Measurements from ENCODE around the gene SH3RF1.

SH3RF1 gene

GRCh38 chr4:169249214-169249973, 21.4 kb downstream of the SH3RF1 start:
- Mint-ChIP-seq H3K27ac (no peak overlapping the region), H3K4me1 (no peaks in the 10 kb centered on the region), H3K27me3 (peaks cover 12% of the 10 kb centered on the region), H3K4me3 (no peak overlapping the region), H3K36me3 (no peaks in the 10 kb centered on the region), H3K9me3 (no peaks in the 10 kb centered on the region)

- Mint-ChIP-seq H3K4me1 (no peaks in the 10 kb centered on the region), H3K4me3 (no peak overlapping the region), H3K36me3 (no peaks in the 10 kb centered on the region), H3K27me3 (peaks cover 12% of the 10 kb centered on the region), H3K27ac (no peak overlapping the region), H3K9me3 (no peaks in the 10 kb centered on the region)
These were observed 22.1 kb downstream of the SH3RF1 start for GRCh38 chr4:169248645-169249044.

- Mint-ChIP-seq H3K36me3 (no peaks in the 10 kb centered on the region), H3K27me3 (peaks cover 12% of the 10 kb centered on the region), H3K4me3 (no peak overlapping the region), H3K27ac (no peak overlapping the region), H3K4me1 (no peaks in the 10 kb centered on the region), H3K9me3 (no peaks in the 10 kb centered on the region)
These were observed 23.8 kb downstream of the SH3RF1 start for GRCh38 chr4:169246957-169247396.

- H3K4me1 Mint-ChIP-seq = no peaks in the 10 kb centered on the region
- no peak overlapping the region for H3K4me3 Mint-ChIP-seq
- peaks cover 12% of the 10 kb centered on the region for H3K27me3 Mint-ChIP-seq
- no peaks in the 10 kb centered on the region for H3K9me3 Mint-ChIP-seq
- no peaks in the 10 kb centered on the region for H3K36me3 Mint-ChIP-seq
- no peak overlapping the region for H3K27ac Mint-ChIP-seq
These were observed 24.5 kb downstream of the SH3RF1 start for GRCh38 chr4:169246279-169246678.

GRCh38 chr4:169245061-169245460, 25.7 kb downstream of the SH3RF1 start:
- H3K36me3 Mint-ChIP-seq = no peaks in the 10 kb centered on the region
- no peaks in the 10 kb centered on the region for H3K9me3 Mint-ChIP-seq
- H3K27me3 Mint-ChIP-seq = peaks cover 12% of the 10 kb centered on the region
- H3K4me1 Mint-ChIP-seq = no peaks in the 10 kb centered on the region
- no peak overlapping the region for H3K27ac Mint-ChIP-seq
- H3K4me3 Mint-ChIP-seq = no peak overlapping the region

- no peaks in the 10 kb centered on the region for H3K36me3 Mint-ChIP-seq
- no peak overlapping the region for H3K4me3 Mint-ChIP-seq
- H3K27ac Mint-ChIP-seq = no peak overlapping the region
- no peaks in the 10 kb centered on the region for H3K9me3 Mint-ChIP-seq
- H3K27me3 Mint-ChIP-seq = peaks cover 11% of the 10 kb centered on the region
- no peaks in the 10 kb centered on the region for H3K4me1 Mint-ChIP-seq
These were observed 26.7 kb downstream of the SH3RF1 start for GRCh38 chr4:169243825-169244609.

GRCh38 chr4:169241464-169241863, 29.3 kb downstream of the SH3RF1 start:
- Mint-ChIP-seq H3K27me3 (peaks cover 9% of the 10 kb centered on the region), H3K9me3 (no peaks in the 10 kb centered on the region), H3K4me1 (no peaks in the 10 kb centered on the region), H3K36me3 (no peaks in the 10 kb centered on the region), H3K4me3 (no peak overlapping the region), H3K27ac (no peak overlapping the region)

- no peaks in the 10 kb centered on the region for H3K4me1 Mint-ChIP-seq
- H3K4me3 Mint-ChIP-seq = no peak overlapping the region
- peaks cover 7% of the 10 kb centered on the region for H3K27me3 Mint-ChIP-seq
- H3K9me3 Mint-ChIP-seq = no peaks in the 10 kb centered on the region
- H3K27ac Mint-ChIP-seq = no peak overlapping the region
- H3K36me3 Mint-ChIP-seq = no peaks in the 10 kb centered on the region
These were observed 31.4 kb downstream of the SH3RF1 start for GRCh38 chr4:169239221-169239905.

- no peaks in the 10 kb centered on the region for H3K9me3 Mint-ChIP-seq
- H3K4me3 Mint-ChIP-seq = no peak overlapping the region
- H3K4me1 Mint-ChIP-seq = no peaks in the 10 kb centered on the region
- H3K27me3 Mint-ChIP-seq = peaks cover 5% of the 10 kb centered on the region
- no peaks in the 10 kb centered on the region for H3K36me3 Mint-ChIP-seq
- no peak overlapping the region for H3K27ac Mint-ChIP-seq
These were observed 32.3 kb downstream of the SH3RF1 start for GRCh38 chr4:169238445-169238844.

- H3K36me3 Mint-ChIP-seq = no peaks in the 10 kb centered on the region
- H3K27ac Mint-ChIP-seq = no peak overlapping the region
- H3K4me3 Mint-ChIP-seq = no peak overlapping the region
- peaks cover 2% of the 10 kb centered on the region for H3K27me3 Mint-ChIP-seq
- H3K9me3 Mint-ChIP-seq = no peaks in the 10 kb centered on the region
- H3K4me1 Mint-ChIP-seq = no peaks in the 10 kb centered on the region
These were observed 33.7 kb downstream of the SH3RF1 start for GRCh38 chr4:169236873-169237626.

- peaks cover 1% of the 10 kb centered on the region for H3K27me3 Mint-ChIP-seq
- H3K36me3 Mint-ChIP-seq = no peaks in the 10 kb centered on the region
- no peak overlapping the region for H3K4me3 Mint-ChIP-seq
- H3K4me1 Mint-ChIP-seq = no peaks in the 10 kb centered on the region
- H3K9me3 Mint-ChIP-seq = no peaks in the 10 kb centered on the region
- no peak overlapping the region for H3K27ac Mint-ChIP-seq
These were observed 34.7 kb downstream of the SH3RF1 start for GRCh38 chr4:169236078-169236477.

GRCh38 chr4:169234137-169234855, 36.5 kb downstream of the SH3RF1 start:
- Mint-ChIP-seq H3K36me3 (no peaks in the 10 kb centered on the region), H3K4me3 (no peak overlapping the region), H3K9me3 (no peaks in the 10 kb centered on the region), H3K27ac (no peak overlapping the region), H3K27me3 (peaks cover 1% of the 10 kb centered on the region), H3K4me1 (no peaks in the 10 kb centered on the region)

- H3K27ac Mint-ChIP-seq = no peak overlapping the region
- H3K4me3 Mint-ChIP-seq = no peak overlapping the region
- no peaks in the 10 kb centered on the region for H3K36me3 Mint-ChIP-seq
- no peaks in the 10 kb centered on the region for H3K4me1 Mint-ChIP-seq
- peaks cover 1% of the 10 kb centered on the region for H3K27me3 Mint-ChIP-seq
- no peaks in the 10 kb centered on the region for H3K9me3 Mint-ChIP-seq
These were observed 37.1 kb downstream of the SH3RF1 start for GRCh38 chr4:169233691-169234090.

- no peaks in the 10 kb centered on the region for H3K36me3 Mint-ChIP-seq
- no peak overlapping the region for H3K27ac Mint-ChIP-seq
- H3K4me1 Mint-ChIP-seq = no peaks in the 10 kb centered on the region
- no peaks in the 10 kb centered on the region for H3K9me3 Mint-ChIP-seq
- no peak overlapping the region for H3K4me3 Mint-ChIP-seq
- no peaks in the 10 kb centered on the region for H3K27me3 Mint-ChIP-seq
These were observed 39.0 kb downstream of the SH3RF1 start for GRCh38 chr4:169231647-169232262.
